Liver (tissue), 3 donors: ENCODE data around the gene PNLIPRP2.

Experiments used
- EGR1 ChIP-seq, 2 donors: IDR thresholded peaks; 2 replicates each; pipeline ENCODE4 v1.6.1; 2016 to 2018; ENCODE audit warnings: antibody characterized with exemption in 2 of 2, low read depth in 2 of 2
- GABPA ChIP-seq, 2 donors: IDR thresholded peaks in 1 of 2; conservative IDR thresholded peaks in 1 of 2; 2 replicates each; pipeline ENCODE4 v1.6.1; 2016; ENCODE audit warnings: antibody characterized with exemption in 2 of 2, mild to moderate bottlenecking in 1 of 2, moderate library complexity in 1 of 2
- HNF4A ChIP-seq, 2 donors: conservative IDR thresholded peaks; 2 replicates each; pipeline ENCODE4 v1.6.1; 2016; ENCODE audit warnings: antibody characterized with exemption in 2 of 2, mild to moderate bottlenecking in 2 of 2
- JUND ChIP-seq, 2 donors: IDR thresholded peaks; 2 replicates each; pipeline ENCODE4 v1.6.1; 2016; ENCODE audit warnings: antibody characterized with exemption in 2 of 2
- TAF1 ChIP-seq: conservative IDR thresholded peaks from 2 replicates; pipeline ENCODE4 v1.6.1; 2016; ENCODE audit warnings: antibody characterized with exemption, mild to moderate bottlenecking
- YY1 ChIP-seq: IDR thresholded peaks from 2 replicates; pipeline ENCODE4 v1.6.1; 2016; ENCODE audit warnings: antibody characterized with exemption, mild to moderate bottlenecking
- TF ChIP-seq, protein P1 (sequence below): fragments of 150-350 bp; IDR thresholded peaks from 2 replicates; pipeline ENCODE4 v1.5.1; 2017; ENCODE audit warnings: improper control_type of control experiment, low read depth, low read length; ENCODE audit not compliant: missing input control
- TF ChIP-seq, protein P2 (sequence below): IDR thresholded peaks from 2 replicates; pipeline ENCODE4 v1.6.1; 2016; ENCODE audit warnings: antibody characterized with exemption
- TF ChIP-seq, protein P3 (sequence below): IDR thresholded peaks from 2 replicates; pipeline ENCODE4 v1.6.1; 2016; ENCODE audit warnings: antibody characterized with exemption, mild to moderate bottlenecking
- TF ChIP-seq, protein P4 (sequence below): IDR thresholded peaks from 2 replicates; pipeline ENCODE4 v1.6.1; 2016; ENCODE audit warnings: antibody characterized with exemption
- donor health status: healthy.
- donor health status: healthy.

DNA sequence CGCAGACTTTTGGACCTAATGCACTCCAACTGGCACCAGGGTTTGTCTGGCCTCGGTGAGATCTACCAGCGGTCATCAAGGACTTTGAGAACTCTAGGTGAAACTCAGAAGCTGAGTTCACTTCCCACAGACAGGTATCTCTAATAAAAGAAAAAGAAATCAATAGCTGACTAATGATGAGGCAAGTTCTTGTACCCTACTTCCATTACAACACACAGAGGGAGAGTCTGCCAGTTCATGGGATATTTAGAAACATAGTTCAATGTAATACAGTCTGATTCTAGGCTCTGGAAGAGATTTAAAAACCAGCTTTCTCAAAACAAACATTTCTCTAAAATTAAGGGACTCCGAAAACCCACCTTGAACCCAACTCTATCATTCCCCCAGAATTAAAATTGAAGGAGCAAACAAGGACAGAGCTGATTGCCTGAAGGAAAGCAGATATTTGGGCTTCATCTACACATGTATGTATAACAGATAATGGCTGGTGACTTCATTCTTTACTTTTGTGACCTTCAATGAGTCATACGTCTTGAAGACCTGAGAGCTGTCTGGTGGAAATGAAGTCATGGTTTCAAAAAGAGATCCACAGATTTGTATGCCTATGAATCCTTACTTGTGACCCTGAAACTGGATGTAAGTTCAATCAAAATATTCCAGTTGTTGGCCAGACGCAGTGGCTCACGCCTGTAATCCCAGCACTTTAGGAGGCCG, 32.7 kb upstream of the PNLIPRP2 start:
- TF ChIP-seq, protein P1, sequence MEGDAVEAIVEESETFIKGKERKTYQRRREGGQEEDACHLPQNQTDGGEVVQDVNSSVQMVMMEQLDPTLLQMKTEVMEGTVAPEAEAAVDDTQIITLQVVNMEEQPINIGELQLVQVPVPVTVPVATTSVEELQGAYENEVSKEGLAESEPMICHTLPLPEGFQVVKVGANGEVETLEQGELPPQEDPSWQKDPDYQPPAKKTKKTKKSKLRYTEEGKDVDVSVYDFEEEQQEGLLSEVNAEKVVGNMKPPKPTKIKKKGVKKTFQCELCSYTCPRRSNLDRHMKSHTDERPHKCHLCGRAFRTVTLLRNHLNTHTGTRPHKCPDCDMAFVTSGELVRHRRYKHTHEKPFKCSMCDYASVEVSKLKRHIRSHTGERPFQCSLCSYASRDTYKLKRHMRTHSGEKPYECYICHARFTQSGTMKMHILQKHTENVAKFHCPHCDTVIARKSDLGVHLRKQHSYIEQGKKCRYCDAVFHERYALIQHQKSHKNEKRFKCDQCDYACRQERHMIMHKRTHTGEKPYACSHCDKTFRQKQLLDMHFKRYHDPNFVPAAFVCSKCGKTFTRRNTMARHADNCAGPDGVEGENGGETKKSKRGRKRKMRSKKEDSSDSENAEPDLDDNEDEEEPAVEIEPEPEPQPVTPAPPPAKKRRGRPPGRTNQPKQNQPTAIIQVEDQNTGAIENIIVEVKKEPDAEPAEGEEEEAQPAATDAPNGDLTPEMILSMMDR, result no peak
- TF ChIP-seq TAF1 (no peak), HNF4A (conservative IDR thresholded peaks at IDR 0.05) (no peak), JUND (IDR thresholded peaks at IDR 0.05) (no peak), YY1 (no peak), GABPA (IDR thresholded peaks at IDR 0.05 in 1 of 2, conservative IDR thresholded peaks at IDR 0.05 in 1 of 2) (no peak), EGR1 (IDR thresholded peaks at IDR 0.05; ENCODE audit: low read depth in 2 of 2) (no peak)
- TF ChIP-seq, protein P2, sequence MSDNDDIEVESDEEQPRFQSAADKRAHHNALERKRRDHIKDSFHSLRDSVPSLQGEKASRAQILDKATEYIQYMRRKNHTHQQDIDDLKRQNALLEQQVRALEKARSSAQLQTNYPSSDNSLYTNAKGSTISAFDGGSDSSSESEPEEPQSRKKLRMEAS, result no peak
- TF ChIP-seq, protein P3, sequence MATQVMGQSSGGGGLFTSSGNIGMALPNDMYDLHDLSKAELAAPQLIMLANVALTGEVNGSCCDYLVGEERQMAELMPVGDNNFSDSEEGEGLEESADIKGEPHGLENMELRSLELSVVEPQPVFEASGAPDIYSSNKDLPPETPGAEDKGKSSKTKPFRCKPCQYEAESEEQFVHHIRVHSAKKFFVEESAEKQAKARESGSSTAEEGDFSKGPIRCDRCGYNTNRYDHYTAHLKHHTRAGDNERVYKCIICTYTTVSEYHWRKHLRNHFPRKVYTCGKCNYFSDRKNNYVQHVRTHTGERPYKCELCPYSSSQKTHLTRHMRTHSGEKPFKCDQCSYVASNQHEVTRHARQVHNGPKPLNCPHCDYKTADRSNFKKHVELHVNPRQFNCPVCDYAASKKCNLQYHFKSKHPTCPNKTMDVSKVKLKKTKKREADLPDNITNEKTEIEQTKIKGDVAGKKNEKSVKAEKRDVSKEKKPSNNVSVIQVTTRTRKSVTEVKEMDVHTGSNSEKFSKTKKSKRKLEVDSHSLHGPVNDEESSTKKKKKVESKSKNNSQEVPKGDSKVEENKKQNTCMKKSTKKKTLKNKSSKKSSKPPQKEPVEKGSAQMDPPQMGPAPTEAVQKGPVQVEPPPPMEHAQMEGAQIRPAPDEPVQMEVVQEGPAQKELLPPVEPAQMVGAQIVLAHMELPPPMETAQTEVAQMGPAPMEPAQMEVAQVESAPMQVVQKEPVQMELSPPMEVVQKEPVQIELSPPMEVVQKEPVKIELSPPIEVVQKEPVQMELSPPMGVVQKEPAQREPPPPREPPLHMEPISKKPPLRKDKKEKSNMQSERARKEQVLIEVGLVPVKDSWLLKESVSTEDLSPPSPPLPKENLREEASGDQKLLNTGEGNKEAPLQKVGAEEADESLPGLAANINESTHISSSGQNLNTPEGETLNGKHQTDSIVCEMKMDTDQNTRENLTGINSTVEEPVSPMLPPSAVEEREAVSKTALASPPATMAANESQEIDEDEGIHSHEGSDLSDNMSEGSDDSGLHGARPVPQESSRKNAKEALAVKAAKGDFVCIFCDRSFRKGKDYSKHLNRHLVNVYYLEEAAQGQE, result no peak
- TF ChIP-seq, protein P4, sequence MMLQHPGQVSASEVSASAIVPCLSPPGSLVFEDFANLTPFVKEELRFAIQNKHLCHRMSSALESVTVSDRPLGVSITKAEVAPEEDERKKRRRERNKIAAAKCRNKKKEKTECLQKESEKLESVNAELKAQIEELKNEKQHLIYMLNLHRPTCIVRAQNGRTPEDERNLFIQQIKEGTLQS, result no peak
